HG03103 (cell line): ENCODE results near the gene RANBP3.
"Not testable (repeated sequence)": the region's sequence is repeated elsewhere in the genome, so short reads cannot be mapped to it uniquely, and the experiment has no call there.

ENCODE experiments used
- ATAC-seq: cut with Tn5 transposase; IDR thresholded peaks from one replicate; pipeline ENCODE4 v1.9.1; 2021; ENCODE audit warnings: low read depth; ENCODE audit not compliant: unreplicated experiment

RANBP3 gene

DNA sequence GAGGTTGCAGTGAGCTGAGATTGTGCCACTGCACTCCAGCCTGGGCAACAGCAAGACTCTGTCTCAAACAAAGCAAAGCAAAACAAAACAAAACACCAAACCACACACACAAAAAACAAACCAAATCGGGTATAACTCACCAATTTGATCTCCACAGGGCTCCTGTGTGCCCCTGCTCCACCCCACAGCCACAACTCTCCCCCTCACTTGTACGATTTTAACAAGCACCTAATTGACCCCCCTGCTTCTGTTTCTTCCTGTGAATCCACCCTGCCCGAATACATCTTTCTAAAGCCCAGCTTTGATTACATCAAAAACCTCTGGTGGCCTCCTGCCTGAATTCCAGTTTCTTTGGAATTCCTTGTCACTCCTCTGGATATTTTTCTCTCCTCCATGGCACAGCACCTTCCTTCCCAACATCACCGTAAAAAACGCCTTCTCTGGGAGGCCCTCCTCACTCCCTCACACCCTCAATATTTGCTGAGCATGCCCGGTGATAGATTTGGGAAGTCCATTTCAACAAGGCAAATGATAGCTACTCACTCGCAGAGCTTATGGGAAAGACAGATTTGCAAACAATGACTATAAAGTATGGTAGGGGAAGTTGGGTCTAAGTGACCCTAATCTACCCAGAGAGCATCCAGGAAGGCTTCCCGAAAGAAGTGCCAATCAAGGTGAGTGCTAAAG, 11.6 kb upstream of the RANBP3 start:
- no peak for ATAC-seq

DNA sequence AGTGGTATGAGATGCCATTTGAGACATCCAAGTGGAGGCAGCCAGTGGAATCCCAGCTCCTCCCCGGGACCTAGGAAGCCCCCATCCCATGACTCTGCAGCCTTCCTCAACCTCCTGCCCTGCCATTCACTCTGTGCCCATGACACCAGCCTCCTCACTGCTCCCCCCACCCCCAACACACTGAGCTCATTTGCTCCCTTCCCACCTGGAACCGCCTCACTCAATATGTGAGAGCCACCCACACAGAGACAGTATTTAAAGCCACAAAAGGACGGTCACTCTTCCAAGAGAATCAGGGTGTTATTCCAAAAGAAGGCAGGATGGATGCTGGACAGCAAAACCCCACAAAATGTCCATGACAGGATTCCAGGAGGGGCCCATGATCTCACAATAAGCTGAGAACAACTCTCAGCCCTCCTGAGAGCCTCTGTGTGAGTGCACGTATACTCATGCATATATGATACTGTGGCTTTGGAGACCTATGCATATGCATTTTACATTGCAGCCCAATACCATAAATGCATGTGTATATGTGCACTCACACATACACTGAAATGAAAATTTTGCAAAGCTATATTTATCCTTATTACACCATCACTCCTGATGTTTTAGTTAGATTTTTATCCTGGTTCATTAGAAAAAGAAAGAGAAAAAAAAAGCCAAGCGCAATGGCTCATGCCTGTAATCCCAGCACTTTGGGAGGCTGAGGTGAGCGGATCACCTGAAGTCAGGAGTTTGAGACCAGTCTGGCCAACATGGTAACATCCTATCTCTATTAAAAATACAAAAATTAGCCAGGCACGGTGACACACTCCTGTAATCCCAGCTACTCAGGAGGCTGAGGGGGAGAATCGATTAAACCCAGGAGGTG, 10.8 kb upstream of the RANBP3 start:
- no peak for ATAC-seq

DNA sequence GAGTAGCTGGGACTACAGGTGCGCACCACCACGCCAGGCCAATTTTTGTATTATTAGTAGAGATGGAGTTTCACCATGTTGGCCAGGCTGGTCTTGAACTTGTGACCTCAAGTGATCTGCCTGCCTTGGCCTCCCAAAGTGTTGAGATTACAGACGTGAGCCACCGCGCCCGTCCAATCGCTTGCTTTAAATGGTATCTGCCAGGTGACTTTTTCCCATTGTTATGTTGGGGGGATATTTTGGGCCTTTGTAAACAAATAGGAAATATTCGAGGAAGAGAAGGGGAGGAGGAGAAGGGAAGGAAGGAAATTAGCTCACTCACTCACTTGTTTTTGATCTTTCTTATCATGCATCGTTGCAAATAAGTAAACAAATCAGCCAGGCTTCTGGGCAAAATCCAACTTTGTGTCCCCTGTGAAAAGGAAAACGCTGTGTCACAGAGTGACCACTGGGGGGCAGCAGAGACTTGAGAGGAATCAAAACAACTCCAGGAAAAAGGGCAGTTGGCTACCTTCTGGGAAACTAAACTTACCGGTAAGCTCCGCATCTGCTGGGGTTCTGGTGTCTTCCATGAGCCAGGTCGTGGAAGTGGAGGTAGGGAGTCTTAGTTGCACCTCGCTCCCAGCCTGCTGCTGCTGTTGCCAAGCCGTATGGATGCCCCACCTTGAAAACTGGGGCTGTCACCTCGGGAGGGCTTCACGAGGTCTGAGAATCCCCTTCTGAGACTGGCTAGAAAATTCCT, 9.3 kb upstream of the RANBP3 start:
- ATAC-seq = no peak

DNA sequence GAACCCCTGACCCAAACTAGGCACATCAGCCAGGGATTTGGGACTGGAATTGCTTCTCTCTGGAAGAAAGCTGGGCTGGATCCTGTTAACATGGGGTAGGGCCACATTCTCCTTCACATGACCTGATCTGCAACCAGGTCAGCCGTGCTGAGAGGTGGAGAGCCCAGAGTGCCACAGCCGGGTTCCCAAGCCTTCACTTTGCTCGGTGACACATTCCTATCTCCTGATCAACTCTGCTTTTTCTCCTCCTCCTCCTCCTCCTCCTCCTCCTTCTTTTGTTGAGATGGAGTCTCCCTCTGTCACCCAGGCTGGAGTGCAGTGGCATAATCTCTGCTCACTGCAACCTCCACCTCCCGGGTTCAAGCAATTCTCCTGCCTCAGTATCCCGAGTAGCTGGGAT, 7.9 kb upstream of the RANBP3 start:
- ATAC-seq = not testable (repeated sequence)

DNA sequence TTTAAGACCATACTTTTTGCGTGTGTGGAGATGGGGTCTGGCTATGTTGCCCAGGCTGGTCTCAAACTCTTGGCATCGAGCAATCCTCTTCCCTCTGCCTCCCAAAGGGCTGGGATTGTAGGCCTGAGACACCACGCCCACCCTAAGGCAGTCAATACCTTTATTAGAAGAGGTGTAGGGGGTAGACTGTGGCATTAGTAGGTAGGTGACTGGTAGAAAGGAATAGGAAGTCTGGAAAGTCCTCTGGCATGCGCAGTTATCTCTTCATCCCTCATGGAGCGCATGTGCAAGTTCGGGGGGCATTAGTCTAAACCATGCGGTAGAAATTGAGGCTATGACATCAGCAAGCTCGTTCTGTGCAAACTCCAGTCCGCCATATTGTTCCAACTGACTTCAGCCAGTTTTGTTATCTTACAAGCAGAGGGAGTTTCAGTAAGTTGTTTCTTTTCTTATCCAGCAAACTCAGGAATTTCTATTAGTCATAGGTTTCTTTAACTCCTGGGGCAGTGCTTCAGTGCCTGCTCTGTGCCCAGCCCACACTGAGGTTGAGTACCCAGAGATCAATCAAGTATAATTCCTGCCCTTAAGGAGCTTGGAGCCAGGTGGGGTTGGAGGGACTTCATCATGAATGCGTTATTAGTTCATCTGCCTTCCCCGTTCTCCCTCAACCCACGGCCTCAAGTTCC, 7.3 kb upstream of the RANBP3 start:
- ATAC-seq = no peak

DNA sequence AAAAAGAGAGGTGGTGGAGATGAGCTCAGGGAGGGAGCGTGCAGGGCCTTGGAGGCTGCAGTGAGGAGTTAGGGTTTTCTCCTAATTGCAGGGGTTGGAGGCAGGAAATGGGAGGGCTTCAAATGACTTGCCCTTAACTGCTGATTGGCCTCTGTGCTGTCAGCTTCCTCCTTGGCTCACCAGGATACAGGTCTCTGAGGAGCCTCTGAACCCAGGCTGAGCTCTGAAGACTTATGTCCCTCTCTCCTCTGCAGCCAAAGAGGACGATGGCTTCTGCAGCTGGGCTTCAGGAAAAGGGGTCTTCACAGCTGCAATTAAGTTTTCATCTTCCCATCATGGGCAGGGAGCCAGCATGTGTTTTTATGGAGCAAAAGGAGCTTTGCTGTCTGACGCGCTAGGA, 6.7 kb upstream of the RANBP3 start:
- ATAC-seq = no peak

DNA sequence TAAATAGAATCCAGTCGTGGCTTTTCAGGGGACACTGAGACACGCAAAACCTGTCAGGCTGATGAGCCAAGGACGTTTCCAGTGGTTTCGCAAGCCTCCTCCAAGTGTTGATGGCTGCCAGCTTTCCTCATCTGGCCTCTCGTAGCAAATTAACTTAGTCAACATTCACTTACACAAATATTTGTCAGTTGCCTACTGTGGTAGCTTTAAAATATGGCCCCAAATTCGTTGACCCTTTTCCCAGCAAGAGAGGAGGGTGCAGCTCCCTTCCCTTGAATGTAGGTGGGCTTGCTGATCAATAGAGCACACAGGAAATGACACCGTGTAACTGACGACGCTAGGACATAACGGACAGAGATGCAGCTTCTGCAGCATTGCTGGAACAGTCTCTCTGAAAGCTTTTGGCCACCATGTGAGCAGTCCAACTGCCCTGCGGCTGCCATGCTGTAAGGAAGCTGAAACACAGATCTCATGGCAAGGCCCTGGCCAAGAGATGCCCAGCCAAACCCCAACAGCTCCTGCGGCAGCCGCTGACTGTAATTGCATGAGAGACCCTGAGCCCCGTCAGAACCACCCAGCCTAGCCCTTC, 5.5 kb upstream of the RANBP3 start:
- ATAC-seq = no peak

DNA sequence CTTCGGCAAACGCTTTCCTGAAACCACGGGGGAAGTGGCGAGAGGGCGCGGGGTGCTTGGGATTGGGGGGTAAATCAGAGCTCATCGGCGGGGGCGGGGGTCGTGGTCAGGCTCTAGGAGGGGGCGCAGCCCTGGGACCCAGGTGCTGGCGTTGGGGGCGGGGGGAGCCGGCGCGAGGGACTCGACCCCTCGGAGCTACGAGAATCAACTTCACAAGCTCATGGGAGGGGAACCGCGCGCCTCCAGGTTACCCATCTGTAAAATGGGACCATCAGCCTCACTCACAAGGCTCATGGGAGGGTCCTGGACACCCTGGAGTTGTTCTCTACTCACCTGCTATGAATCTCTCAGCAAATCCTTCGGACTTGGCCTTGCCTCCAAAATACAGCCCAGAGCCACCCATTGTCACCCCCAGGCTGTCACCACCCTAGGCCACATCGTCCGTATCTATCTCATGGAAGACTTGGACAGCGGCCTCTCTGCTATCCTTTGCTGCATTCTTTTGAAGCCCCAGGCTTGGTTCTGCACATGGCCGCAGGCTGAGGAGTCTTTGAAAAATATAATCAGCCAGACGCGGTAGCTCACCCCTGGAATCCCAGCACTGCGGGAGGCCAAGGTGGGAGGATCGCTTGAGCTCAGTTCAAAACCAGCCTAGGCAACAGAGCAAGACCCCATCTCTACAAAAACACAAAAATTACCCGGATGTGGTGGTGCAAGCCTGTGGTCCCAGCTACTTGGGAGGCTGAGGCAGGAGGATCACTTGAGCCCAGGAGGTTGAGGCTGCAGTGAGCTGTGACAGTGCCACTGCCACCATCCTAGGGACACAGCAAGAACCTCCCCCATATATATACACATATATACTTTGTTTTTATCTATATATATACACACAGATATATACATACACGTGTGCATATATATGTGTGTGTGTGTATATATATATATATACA, 939 bp upstream of the RANBP3 start:
- ATAC-seq = no peak

DNA sequence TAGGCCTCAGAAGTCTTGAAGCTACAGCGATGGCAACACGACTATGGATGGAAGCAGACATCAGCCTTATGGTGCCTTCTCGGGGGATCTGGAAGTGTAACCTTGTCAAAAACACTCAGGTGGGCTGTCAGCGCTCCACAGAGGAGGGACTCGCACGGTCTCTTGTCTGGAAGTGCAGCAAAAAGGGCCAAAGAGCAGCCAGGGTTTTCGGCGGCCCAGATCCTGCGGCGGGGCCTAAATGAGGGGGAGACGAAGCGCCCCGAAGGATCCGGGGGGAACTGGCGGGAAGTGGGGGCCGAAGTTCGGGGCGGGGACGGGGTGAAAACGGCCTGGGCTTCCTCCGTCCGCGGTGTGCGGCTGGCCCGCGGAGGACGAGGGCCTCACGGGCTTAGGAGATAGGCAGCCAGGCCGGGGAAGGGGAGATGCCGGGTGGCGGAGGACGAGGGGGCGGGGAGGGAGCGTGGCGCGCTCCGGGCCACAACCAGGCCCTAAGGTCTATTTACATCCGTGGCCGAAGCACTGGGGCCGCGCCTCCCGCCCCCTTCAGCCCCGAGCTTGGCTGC, 637 bp downstream of the RANBP3 start:
- ATAC-seq = no peak

DNA sequence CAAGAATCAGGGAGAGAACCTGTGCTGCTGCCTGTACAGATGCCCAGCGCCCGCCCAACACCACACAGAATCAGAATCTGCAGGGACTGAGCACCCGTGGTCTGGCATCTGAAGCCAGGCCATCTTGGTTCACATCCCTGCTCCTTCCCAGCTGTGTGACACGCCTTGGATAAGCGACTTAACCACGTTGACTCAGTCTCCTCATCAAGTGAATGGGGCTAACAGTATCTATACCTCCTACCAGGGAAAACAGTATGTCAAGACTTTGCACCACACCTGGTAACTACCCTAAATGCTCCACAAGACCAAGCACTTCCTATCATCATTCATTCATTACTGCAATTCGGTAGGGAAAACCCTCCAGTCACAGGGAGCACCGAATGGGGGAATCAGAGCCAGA, 1.2 kb downstream of the RANBP3 start:
- no peak for ATAC-seq

DNA sequence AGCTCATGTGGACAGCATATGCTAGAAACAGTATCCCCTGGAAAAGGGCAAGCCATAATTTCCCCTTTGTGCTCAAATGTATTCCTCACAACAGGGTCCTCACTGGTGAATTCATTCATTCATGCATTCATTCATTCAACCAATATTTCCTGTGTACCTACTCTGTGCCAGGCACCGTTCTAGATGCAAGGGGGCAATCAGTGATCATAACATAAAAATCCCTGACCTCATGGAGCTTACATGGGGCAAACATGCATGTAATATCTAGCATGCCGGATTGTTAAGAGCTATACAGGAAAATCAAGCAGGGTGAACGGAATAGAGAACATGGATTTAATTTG, 2.6 kb downstream of the RANBP3 start:
- no peak for ATAC-seq

DNA sequence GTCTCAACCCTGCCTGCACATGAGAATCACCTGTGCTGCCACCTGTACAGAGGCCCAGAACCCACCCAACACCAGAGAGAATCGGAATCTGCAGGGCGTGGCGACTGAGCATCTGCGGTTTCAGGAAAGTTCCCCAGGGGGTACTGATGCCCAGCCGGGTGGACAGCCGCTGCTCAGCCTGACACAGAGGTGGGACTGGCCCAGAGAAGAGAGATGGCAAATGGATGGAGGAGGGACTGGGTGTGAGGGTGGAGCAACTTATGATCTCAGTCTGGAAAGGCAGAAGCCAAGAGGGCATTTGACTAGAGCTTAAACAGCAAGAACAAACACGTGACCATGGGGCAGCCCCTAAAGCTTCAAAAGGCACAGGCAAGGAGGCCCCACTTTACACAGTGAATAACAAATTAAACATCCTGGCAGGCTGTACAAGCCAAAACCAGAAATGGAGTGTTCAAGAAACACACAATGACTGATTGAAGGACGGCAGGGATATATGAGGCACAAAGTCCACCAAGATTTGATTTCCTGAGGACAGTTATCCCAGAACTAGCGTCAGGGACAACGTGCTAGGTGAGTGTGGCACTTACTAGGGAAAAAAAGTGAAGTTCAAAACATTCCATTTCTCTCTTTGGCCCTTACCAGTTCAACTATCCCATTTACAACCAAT, 3.1 kb downstream of the RANBP3 start:
- ATAC-seq = no peak

DNA sequence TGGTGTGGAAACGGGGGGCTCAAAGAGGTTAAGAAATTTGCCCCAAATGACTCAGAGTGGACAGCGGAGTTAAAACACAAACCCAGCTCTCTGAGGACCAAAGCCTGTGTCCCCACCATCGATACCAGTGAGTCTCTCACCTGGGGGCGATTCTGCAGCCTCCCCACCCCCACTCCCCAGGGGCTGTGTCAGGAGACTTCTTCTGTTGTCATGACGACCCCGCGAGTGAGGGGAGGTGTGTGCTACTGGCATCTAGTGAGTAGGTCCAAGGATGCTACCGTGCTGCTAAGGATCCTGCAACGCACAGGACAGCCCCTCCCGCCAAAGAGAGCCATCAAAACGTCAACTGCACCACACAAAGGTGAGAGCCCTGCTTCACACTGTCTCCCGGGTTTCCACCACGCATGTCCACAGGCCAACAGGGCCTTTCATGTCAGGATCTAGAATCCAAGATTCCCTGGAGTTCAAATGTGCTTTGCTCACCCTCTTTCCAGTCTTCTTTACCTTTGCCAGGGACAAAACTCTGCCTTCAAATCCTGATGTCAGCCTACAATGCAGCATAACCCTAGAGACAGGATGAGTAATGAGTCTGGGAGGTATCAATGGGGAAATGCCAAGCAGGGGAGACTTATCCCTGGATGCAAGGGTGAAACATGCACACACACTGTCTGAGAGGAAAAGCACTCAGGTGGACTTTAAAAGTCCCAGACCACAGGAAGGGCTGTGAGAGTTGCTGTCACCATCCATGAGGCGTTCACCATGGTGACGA, 3.9 kb downstream of the RANBP3 start:
- ATAC-seq = no peak

DNA sequence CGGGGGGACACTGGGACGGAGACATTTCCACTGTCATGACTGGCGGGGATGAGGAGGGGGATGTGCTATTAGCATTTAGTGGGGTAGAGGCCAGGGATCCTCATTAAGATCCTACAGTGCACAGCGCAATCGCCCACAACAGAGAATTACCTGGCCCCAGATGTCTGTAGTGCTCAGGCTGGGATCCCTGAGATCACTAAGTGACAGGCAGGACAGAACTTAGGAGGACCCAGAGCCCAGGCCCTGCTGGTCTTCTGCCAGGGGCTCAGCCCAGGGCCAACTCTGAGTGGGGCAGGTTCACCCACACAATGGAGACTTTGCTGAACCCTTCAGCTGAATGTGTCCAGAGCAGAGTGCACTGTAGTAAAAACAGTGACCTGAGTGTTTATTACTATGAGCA, 4.6 kb downstream of the RANBP3 start:
- no peak for ATAC-seq

DNA sequence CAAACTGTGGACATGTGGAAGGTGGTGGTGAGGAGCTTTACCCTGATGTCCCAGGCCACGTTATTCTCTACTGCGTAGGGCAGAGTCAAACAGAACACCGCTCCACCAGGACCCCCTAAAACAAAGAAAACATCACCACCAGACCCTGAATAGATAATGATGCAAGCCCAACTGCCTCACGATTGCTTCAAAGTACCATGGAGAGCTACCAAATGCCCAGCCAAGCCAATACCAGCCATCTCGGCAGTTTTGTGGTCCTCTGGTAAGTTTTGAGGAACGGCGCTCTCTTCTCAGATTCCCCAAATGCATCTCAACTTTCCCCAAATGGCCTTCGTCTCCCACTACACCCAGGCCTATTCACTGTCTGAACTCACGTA, 5.6 kb downstream of the RANBP3 start:
- ATAC-seq = no peak

DNA sequence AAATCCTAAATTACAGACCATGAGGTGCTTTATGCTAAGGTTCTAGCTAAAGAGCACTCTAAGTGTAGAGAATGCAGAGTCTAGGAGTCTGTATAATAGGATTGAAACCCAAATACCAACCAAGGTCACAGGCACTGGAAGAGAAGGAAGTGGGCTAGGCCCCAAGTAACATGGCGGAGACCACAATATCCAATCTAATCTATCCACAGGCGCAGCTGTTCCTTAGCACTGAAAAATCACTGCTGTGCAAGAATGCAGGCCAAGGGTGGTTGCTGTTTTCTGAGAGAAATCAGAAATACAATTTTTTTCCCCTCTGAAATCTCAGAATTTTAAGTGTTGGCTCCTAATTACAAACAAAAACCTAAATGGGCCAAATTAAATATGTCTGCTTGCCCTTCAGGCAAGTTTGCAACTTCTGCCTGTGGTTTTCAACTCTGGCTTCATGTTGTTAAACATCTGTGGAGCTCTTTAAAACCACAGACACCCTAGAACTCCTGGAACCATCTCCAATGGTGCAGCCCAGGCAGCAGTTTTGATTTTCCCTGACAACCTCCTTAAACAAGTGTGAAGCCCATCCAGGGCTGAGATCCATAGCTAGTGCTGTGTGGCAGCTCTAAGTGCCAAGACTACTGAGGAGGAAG, 6.1 kb downstream of the RANBP3 start:
- no peak for ATAC-seq

DNA sequence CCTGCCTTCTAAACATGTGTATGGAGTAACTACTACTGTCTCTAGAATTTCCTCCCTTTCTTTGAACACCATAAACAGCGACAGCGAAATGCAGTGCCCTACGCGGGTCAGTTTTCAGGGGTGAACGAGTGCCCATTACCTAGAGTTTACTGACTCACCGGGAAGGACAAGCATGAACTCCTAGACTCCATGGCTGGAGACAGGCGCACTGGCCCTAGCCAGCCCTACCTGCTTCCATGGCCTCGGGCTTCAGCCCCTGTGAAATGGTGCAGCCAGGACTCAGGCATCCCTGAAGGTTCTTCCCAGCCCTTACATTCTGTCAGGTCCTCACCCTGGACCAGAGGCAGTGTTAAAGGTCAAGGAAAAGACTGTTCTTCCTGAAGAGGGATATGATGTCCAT, 8.5 kb downstream of the RANBP3 start:
- no peak for ATAC-seq
